HepG2 (cell line): ENCODE measurements around the gene DHX57. TPM values are rescaled to one million over a fixed set of nuclear protein-coding genes. Genes with fewer than 3 reads are reported as not detected.

Source experiments
- AHDC1 ChIP-seq: sonication (generic); formaldehyde crosslinking; IDR thresholded peaks from 2 replicates; pipeline ENCODE4 v1.5.1; 2020; ENCODE audit warnings: mild to moderate bottlenecking, missing genetic modification reagents, borderline replicate concordance
- CAMTA2 ChIP-seq: sonication (generic); formaldehyde crosslinking; IDR thresholded peaks from 2 replicates; pipeline ENCODE4 v1.4.0; 2020; ENCODE audit warnings: mild to moderate bottlenecking, missing genetic modification reagents, borderline replicate concordance
- KDM2A ChIP-seq: sonication (generic); formaldehyde crosslinking; IDR thresholded peaks from 2 replicates; pipeline ENCODE4 v1.4.0; 2020; ENCODE audit warnings: low read depth, missing genetic modification reagents, borderline replicate concordance
- PHB2 ChIP-seq: fragments of 450-650 bp; IDR thresholded peaks from 2 replicates; pipeline ENCODE4 v1.6.1; 2018; ENCODE audit not compliant: partially characterized antibody
- RFXANK ChIP-seq: IDR thresholded peaks from 2 replicates; pipeline ENCODE4 v1.6.1; 2016
- ZBTB40 ChIP-seq, 2 experiments: fragments of 450-650 bp in 1 of 2; sonication (generic) in 1 of 2; formaldehyde crosslinking in 1 of 2; IDR thresholded peaks; 2 replicates each; pipeline versions ENCODE4 v1.6.1 to v1.8.0; 2016 to 2022; ENCODE audit warnings: antibody characterized with exemption in 1 of 2, mild to moderate bottlenecking in 1 of 2, missing genetic modification reagents in 1 of 2
- ZNF280D ChIP-seq: sonication (generic); formaldehyde crosslinking; IDR thresholded peaks from 2 replicates; pipeline ENCODE4 v1.5.1; 2020; ENCODE audit warnings: mild to moderate bottlenecking, missing genetic modification reagents
- ZNF709 ChIP-seq: sonication (generic); formaldehyde crosslinking; IDR thresholded peaks from 2 replicates; pipeline ENCODE4 v1.5.0; 2020; ENCODE audit warnings: mild to moderate bottlenecking, missing genetic modification reagents
- polyA plus RNA-seq, 8 experiments: library from polyadenylated mRNA; depleted of rRNA in 3 of 8; stranded (reverse) in 7 of 8; unstranded in 1 of 8; fragments of >200 nt; fragmentation: Illumina TruSeq in 4 of 8; extraction: Trizol in 4 of 8; gene quantifications; 2 replicates each; pipeline versions ENCODE4 v1.2.1 to v1.2.3, GENCODE V29; 2011 to 2016; ENCODE audit warnings: low read depth in 4 of 8, missing spikeins in 1 of 8, mixed read lengths in 1 of 8; ENCODE audit not compliant: insufficient read depth in 1 of 8
- total RNA-seq, 5 experiments: library from RNA; depleted of rRNA; stranded (reverse); fragments of >200 nt; fragmentation: Illumina TruSeq; extraction: Trizol; gene quantifications; 2 replicates each; pipeline ENCODE4 v1.2.3, GENCODE V29; 2016; ENCODE audit warnings: low read depth in 1 of 5

The DHX57 gene
- total and polyA plus RNA-seq, 2 of the 13 experiments (the other 11 are each of a cell fraction or from before 2014, with no cell fraction given), result 9.2 to 24.2 TPM

GRCh38 chr2:38875576-38876367 is at the start of gene DHX57, which contains the start of gene MORN2 (continued):
- TF ChIP-seq AHDC1 (CRISPR knock-in tag) (peak; percentile 51; the same call in 1 of the 2 replicates), RFXANK (CRISPR knock-in tag) (peak; percentile 78), PHB2 (no peak), ZNF709 (peak; percentile 50; the same call in 1 of the 2 replicates), ZNF280D (CRISPR knock-in tag) (no peak), ZBTB40 (IDR thresholded peaks at IDR 0.05) (no peak), ZBTB40 (CRISPR knock-in tag; IDR thresholded peaks at IDR 0.05) (peak; percentile 87), CAMTA2 (CRISPR knock-in tag) (no peak; the same call in 1 of the 2 replicates), KDM2A (peak; percentile 88)
